GM15510 (cell line): ENCODE results near the gene DLG5.

Experiments used
- POLR2A ChIP-seq: IDR thresholded peaks from 3 replicates; pipeline ENCODE4 v1.6.1; 2011; ENCODE audit warnings: borderline replicate concordance; ENCODE audit not compliant: insufficient read length; ENCODE audit errors: extremely low read depth

DLG5 gene

DNA sequence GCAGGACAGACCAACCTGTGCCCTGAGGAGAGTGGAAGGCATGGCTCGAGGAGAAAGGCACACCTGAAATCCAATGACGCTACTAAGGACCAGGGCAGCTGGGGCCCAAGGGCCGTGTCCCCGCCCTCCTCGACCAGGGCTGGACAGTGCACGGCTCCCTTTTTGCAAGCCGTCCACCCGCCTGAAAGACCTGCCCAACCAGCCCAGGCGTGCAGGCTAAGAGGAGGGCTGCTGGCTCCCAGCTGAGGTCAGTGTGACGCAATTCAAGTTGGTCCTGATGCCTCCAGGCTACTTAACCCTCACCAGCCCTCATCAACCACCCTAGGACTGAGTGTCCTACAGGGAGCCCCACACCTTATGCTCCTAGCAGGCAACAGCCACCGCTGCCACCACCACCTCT is 69.3 kb downstream of the DLG5 start:
- no peak for TF ChIP-seq POLR2A

DNA sequence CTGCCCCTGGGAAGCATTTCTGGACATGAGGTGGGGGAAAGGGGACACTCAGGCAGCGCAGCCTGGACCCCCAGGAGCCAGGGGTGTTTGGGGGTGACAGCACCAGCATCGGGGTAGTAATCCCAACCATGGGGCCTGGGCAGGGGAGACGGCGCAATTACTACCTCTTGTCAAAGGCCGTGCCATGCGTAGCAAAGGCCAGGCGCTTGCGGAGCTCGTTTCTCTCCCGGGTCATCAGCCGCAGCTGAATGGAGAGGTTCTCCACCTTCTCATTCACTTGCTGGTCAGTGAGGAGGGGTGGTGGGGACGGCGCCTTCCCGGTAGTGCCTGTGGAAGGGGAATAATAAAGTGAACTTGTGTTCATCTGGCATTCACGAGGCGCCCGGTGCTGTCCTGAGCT is 70.0 kb downstream of the DLG5 start:
- TF ChIP-seq POLR2A: no peak

DNA sequence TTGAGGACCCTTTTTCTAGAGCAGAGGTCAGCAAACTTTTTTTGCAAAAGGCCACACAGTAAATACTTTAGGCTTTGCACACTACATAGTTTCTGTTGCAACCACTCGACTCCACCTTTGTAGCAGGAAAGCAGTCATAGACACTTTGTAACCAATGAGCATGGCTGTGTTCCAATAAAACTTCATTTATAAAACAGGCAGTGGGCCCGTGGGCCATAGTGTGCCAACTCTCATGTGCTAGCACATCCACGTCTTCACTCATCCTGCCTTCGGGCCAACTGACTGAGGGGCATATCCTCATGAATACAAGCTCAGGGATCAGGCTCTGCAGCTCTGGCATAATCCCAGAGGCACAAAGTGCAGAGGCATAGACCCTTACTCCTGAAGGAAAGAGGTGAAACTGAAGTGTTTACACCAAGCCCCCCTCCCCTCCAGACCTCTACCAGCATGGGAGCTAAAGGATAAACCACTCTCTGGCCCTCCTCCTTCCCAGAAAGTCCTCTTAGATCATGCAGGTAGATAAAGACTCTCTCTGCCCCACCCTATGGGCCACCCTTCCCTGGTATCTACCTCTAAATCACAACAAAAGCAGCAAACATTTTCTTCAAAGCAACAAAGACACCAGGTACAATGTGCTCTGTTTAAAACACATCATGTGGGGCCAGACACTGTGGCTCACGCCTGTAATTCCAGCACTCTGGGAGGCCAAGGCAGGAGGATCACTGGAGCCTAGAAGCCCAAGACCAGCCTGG is 71.0 kb downstream of the DLG5 start:
- TF ChIP-seq POLR2A: no peak

- TF ChIP-seq POLR2A: no peak
Measured at GRCh38 chr10:77854115-77854514, 72.4 kb downstream of the DLG5 start.

GRCh38 chr10:77853256-77853655 is 73.3 kb downstream of the DLG5 start:
- no peak for TF ChIP-seq POLR2A

- TF ChIP-seq POLR2A: no peak
Measured at GRCh38 chr10:77850620-77851231, 75.8 kb downstream of the DLG5 start.

DNA sequence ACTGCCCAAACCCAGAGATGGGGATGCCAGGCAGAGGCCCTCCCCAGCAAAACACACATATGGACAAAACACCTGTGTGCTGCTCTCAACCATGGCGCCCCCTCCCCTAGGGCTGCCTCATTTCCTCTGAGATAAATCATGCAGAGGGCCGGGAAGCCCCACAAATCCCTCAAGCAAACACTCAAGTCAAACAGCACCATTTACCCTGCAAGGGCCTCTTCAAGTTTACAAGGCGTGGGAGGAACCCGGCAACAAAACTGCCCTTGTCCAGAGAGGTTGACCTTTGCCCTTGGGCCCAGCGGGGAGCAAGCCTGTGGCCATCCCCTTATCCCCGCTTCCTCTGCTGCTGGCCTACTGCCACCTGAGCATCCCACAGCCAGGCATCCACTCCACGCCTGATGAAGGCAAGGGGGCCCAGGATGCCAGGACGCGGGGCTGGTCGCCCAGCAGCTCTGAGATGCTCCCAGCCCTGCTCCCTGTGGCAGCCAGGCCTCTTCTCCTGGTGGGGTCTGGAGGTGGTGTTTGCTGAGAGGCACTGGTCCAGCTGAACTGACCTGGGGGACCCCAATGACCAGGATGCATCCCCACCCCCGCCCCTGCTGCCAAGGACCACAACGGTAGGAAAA is 77.4 kb downstream of the DLG5 start:
- no peak for TF ChIP-seq POLR2A

GRCh38 chr10:77846718-77847311 is 79.7 kb downstream of the DLG5 start:
- no peak for TF ChIP-seq POLR2A

GRCh38 chr10:77845451-77845850 is 81.1 kb downstream of the DLG5 start:
- TF ChIP-seq POLR2A: no peak

- no peak for TF ChIP-seq POLR2A
Measured at GRCh38 chr10:77844713-77845445, 81.7 kb downstream of the DLG5 start.

GRCh38 chr10:77844177-77844576 is 82.4 kb downstream of the DLG5 start:
- no peak for TF ChIP-seq POLR2A

GRCh38 chr10:77843264-77843663 is 83.3 kb downstream of the DLG5 start:
- no peak for TF ChIP-seq POLR2A

GRCh38 chr10:77842652-77843212 is 83.8 kb downstream of the DLG5 start:
- no peak for TF ChIP-seq POLR2A

DNA sequence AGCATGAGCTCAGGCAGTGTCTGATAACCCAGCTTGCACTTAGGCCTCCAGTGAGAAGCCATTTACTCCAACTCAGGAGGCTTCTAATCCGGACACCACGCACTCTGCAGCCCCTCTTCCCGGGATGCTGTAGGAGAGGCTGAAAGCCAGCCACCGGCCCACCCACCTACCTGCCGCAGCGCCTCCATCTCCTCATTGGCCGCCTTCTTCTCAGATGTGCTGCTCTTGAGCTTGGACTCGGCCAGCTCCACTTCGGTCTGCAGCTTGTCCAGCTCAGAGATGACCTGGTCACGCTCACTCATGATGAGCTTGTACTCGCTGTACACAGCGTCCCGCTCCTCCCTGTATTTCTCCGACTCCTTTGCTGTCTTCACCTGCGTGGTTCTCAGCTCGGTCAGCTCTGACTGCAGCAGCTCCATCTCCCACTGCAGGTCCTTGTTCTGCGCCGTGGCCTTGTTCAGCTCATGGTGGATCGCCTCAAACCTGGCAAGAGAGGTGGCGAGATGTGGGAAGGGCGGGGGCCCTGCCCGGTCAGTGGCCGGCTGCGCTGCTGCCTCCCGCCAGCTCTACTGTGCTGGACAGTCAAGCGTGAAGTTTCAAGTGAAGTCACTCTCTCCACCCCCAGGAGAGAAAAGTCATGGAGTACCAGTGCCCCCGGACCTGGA is 84.7 kb downstream of the DLG5 start:
- TF ChIP-seq POLR2A: no peak
